RWPE2 (cell line): Measurements from ENCODE around the gene MTARC1.

Source experiments
- ATAC-seq: fragments of 200-7000 bp; cut with Tn5 transposase; 3 replicates; pipeline ENCODE4 v1.9.1; 2021; ENCODE audit warnings: low read depth
- DNase-seq: peaks from one replicate; pipeline ENCODE4 v3.0.0-alpha.2; 2020; ENCODE audit warnings: low spot score
- H3K27ac ChIP-seq: fragments of 450-650 bp; 2 replicates; pipeline ENCODE4 v1.5.1; 2017; ENCODE audit warnings: mild to moderate bottlenecking; ENCODE audit not compliant: poor library complexity, severe bottlenecking
- H3K27me3 ChIP-seq: fragments of 250-450 bp; sonication (Bioruptor Pico); 2 replicates; pipeline ENCODE4 v1.5.1; 2021; ENCODE audit warnings: mild to moderate bottlenecking, moderate library complexity; ENCODE audit not compliant: insufficient read depth, poor library complexity, severe bottlenecking
- H3K36me3 ChIP-seq: fragments of 250-450 bp; sonication (Bioruptor Pico); 2 replicates; pipeline ENCODE4 v1.5.1; 2020; ENCODE audit warnings: low read depth, mild to moderate bottlenecking, moderate library complexity
- H3K4me1 ChIP-seq: fragments of 250-450 bp; sonication (Bioruptor Pico); 2 replicates; pipeline ENCODE4 v1.5.1; 2021; ENCODE audit warnings: mild to moderate bottlenecking, moderate library complexity; ENCODE audit not compliant: insufficient read depth, poor library complexity, severe bottlenecking
- H3K4me3 ChIP-seq: fragments of 250-450 bp; sonication (Bioruptor Pico); 2 replicates; pipeline ENCODE4 v1.5.1; 2021; ENCODE audit warnings: mild to moderate bottlenecking, moderate library complexity; ENCODE audit not compliant: severe bottlenecking
- H3K9me3 ChIP-seq: fragments of 250-450 bp; sonication (Bioruptor Pico); 2 replicates; pipeline ENCODE4 v1.5.1; 2021; ENCODE audit warnings: mild to moderate bottlenecking, moderate library complexity; ENCODE audit not compliant: severe bottlenecking
- TF ChIP-seq, protein P1 (sequence below): fragments of 450-650 bp; IDR thresholded peaks from one replicate; pipeline ENCODE4 v1.5.1; 2017; ENCODE audit warnings: mild to moderate bottlenecking, moderate library complexity; ENCODE audit not compliant: poor library complexity, severe bottlenecking

MTARC1 gene

DNA sequence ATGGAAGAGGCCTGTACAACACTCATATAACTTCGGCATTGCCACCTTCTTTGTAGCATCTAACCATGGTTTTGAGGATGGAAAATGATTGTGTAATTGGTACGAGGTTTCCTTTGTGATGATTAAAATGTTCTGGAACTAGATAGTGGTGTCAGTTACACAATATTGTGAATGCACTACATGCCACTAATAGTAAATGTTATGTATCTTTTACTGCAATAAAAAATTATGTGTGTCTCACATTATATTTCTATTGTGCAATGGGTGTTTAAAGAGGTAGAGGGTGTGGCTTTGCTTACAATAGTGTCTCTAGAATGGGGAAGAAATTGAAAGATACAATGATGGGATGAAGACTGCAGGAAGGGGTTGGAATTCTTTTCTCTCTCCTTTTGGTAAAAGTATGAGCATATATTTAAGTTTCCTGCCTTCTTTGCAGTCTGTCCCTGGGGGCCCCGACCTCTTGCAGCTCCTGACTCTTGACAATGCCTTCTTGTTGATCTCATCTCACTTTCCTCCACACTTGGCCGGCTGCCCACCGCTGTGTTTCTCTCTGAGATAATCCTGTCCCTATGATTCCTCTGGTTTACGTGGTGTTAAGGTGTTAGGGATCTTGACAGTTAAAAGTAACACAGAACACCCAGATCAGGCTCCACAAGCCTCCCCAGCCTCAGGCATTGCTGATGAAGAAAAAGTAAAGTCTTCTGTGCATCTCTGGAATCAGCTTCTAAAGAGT is 39.3 kb downstream of the MTARC1 start:
- no peak for DNase-seq
- no peaks in the 10 kb centered on the region for H3K4me1 ChIP-seq
- H3K9me3 ChIP-seq = no peaks in the 10 kb centered on the region
- H3K36me3 ChIP-seq = no peaks in the 10 kb centered on the region
- no peaks in the 10 kb centered on the region for H3K27me3 ChIP-seq
- TF ChIP-seq, protein P1, sequence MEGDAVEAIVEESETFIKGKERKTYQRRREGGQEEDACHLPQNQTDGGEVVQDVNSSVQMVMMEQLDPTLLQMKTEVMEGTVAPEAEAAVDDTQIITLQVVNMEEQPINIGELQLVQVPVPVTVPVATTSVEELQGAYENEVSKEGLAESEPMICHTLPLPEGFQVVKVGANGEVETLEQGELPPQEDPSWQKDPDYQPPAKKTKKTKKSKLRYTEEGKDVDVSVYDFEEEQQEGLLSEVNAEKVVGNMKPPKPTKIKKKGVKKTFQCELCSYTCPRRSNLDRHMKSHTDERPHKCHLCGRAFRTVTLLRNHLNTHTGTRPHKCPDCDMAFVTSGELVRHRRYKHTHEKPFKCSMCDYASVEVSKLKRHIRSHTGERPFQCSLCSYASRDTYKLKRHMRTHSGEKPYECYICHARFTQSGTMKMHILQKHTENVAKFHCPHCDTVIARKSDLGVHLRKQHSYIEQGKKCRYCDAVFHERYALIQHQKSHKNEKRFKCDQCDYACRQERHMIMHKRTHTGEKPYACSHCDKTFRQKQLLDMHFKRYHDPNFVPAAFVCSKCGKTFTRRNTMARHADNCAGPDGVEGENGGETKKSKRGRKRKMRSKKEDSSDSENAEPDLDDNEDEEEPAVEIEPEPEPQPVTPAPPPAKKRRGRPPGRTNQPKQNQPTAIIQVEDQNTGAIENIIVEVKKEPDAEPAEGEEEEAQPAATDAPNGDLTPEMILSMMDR = no peak
- H3K4me3 ChIP-seq = no peak overlapping the region
- ATAC-seq = no peak
- no peak overlapping the region for H3K27ac ChIP-seq

DNA sequence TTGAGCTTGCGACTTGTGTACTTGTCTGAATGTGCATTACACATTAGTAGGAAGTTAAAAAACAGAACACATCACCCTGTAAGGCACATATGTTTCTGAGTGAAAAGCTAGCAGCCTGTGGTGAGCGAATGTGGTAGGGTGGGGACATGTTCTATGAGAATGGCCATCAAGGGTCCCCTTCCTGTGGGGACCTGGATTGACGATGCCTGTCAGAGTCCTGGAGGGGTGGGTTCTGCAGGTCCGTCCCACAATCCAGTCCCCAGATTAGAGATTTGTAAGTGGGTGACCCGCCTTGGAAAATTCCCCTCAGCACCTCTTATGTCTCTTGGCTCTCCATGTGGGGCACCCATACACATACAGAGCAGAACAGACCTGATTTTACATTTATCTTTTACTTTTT is 40.0 kb downstream of the MTARC1 start:
- H3K36me3 ChIP-seq = no peaks in the 10 kb centered on the region
- no peak overlapping the region for H3K27ac ChIP-seq
- H3K4me1 ChIP-seq = no peaks in the 10 kb centered on the region
- no peaks in the 10 kb centered on the region for H3K9me3 ChIP-seq
- H3K4me3 ChIP-seq = no peak overlapping the region
- TF ChIP-seq, protein P1 = no peak
- DNase-seq (no peak), ATAC-seq (no peak)
- no peaks in the 10 kb centered on the region for H3K27me3 ChIP-seq

- Histone ChIP-seq H3K36me3 (no peaks in the 10 kb centered on the region), H3K4me1 (no peaks in the 10 kb centered on the region), H3K9me3 (no peaks in the 10 kb centered on the region), H3K4me3 (no peak overlapping the region), H3K27me3 (no peaks in the 10 kb centered on the region), H3K27ac (no peak overlapping the region)
- no peak for ATAC-seq
- TF ChIP-seq, protein P1 = no peak
- no peak for DNase-seq
Measured at GRCh38 chr1:220827445-220828178, 40.9 kb downstream of the MTARC1 start.

DNA sequence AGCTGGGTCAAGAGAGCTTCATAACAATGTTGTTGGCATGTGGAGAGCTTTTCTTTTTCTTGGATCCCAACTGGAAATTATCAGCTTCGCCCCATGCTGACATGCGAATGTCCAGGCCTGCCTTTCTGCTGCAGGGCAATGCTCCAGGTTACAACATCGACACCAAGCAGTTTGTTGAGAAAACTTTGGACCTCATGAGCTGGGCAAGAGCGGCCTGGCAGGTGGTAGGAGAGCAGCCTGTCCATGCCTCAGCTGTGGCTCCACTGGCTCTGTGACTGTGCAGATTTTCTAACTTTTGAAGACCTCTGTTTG is 41.4 kb downstream of the MTARC1 start:
- TF ChIP-seq, protein P1 = no peak
- H3K36me3 ChIP-seq = no peaks in the 10 kb centered on the region
- no peaks in the 10 kb centered on the region for H3K9me3 ChIP-seq
- no peak overlapping the region for H3K4me3 ChIP-seq
- DNase-seq (no peak), ATAC-seq (no peak)
- no peaks in the 10 kb centered on the region for H3K4me1 ChIP-seq
- no peaks in the 10 kb centered on the region for H3K27me3 ChIP-seq
- no peak overlapping the region for H3K27ac ChIP-seq
